GM18868 (cell line): ENCODE measurements around the gene PLCB2.
A peak's percentile ranks its signal among the peaks of the same experiment; 100 is the strongest.

Experiments
- ATAC-seq: cut with Tn5 transposase; IDR thresholded peaks from one replicate; pipeline ENCODE4 v1.9.1; 2021; ENCODE audit warnings: mild to moderate bottlenecking, moderate library complexity; ENCODE audit not compliant: unreplicated experiment

PLCB2 gene

DNA sequence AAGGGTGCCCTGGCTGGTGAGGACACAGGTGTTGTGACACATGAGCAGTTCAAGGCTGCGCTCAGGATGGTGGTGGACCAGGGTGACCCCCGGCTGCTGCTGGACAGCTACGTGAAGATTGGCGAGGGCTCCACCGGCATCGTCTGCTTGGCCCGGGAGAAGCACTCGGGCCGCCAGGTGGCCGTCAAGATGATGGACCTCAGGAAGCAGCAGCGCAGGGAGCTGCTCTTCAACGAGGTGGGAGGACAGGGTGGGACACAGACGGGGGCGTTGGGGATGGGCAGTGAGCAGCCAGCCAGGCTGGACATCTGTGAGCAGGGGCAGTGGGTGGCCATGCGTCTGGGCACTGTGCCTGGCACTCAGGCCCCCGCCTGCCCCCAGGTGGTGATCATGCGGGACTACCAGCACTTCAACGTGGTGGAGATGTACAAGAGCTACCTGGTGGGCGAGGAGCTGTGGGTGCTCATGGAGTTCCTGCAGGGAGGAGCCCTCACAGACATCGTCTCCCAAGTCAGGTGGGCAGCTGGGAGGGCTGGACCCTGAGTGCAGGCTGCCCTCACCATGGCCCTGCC, 35.2 kb downstream of the PLCB2 start:
- no peak for ATAC-seq

DNA sequence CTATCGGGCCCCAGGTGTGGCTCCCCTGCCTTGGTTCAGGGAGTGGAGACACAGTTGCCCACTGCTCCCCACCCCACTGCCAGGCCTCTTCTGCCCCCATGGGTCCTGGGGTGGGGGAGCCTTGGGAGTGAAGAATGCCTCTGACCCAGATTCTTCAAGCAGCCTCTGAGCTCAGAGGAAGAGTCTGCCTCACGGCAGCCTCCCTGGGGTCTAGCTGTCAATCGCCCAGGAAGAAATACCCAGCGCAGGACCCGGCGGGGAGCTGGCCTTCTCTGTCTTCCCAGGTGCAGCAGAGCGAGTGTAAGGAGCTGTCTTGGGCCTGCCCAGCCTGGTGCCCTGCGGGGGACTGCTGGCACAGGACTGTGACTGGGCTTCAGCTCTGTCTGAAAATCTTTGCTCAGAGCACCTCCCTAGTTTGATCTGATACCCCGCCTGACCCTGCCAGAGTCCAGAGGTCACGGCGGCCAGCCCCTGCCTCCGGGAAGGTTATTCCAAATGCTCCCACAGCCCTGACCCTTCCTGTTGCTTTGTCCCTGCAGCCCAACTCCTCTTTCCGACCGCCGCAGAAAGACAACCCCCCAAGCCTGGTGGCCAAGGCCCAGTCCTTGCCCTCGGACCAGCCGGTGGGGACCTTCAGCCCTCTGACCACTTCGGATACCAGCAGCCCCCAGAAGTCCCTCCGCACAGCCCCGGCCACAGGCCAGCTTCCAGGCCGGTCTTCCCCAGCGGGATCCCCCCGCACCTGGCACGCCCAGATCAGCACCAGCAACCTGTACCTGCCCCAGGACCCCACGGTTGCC, 35.9 kb downstream of the PLCB2 start:
- ATAC-seq: no peak

DNA sequence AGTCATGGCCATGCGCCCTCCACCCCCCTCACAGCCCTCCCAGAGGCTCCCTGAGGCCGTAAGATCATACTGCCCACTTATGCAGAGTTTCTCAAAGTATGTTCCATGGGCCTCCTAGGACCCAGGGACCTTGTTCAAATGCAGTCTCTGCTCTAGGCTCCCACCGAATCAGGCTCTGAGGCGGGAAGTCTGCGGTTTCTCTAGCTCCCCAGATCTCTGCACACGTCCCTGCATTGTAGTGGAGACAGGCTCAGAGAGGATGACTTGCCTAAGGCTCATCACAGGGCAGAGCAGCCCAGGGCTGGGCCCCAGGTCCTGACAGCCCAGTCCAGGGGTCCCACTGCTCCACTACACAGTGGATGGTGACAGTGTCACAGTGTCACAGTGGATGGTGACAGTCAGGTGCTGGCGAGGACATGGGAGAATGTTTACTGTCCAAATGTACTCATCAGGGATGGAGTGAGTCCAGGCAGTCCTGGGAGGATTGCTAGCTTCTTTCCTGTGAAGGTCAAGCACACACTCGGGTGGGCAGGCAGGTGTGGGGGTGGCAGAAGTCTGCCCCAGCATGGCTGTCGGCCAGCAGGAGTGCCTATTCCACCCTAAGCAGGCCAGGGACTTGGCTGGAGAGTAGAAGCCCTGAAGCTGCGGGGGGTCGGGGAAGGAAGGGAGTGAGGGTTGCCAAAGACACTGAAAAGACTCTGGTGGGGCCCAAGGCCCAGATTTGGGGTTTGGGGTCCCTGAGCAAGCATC, 37.3 kb downstream of the PLCB2 start:
- no peak for ATAC-seq

DNA sequence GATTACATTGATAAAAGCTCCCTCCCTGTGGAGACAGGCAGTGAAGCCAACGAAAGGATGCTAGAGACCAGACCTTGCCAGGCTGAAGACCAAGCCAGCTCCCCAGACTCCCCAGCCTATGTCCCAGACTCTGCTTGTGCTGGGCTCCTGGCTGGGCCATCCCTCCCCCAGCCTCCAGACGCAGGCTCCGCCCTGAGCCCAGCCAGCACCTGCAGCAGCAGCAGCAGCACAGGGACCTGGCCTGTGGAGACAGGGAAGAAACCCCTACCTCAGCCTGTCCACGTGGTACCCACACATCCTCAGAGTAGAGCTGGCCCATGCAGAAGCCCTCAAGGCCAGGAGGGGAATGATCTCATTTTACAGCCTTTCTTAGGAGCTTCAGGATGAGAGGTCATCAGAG, 38.1 kb downstream of the PLCB2 start:
- no peak for ATAC-seq

DNA sequence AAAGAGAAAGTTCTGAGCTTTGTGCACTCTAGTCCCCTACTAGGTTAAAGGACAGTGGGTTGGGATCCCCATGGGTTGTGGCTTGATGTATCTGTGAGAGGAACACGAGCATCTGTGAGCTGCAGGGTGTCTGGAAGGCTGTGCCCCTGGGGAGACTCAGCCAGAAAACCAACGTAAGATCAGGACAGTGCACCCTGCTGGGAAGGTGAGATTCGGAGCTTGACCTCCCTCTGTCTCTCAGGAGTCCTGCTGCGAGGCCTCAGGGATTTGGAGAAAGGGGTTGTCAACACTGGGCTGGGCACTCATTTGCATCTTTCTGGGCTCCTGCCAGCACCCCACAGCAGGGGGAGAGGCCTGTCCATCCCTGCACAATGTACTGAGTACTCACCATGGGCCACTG, 40.1 kb downstream of the PLCB2 start:
- ATAC-seq: no peak

DNA sequence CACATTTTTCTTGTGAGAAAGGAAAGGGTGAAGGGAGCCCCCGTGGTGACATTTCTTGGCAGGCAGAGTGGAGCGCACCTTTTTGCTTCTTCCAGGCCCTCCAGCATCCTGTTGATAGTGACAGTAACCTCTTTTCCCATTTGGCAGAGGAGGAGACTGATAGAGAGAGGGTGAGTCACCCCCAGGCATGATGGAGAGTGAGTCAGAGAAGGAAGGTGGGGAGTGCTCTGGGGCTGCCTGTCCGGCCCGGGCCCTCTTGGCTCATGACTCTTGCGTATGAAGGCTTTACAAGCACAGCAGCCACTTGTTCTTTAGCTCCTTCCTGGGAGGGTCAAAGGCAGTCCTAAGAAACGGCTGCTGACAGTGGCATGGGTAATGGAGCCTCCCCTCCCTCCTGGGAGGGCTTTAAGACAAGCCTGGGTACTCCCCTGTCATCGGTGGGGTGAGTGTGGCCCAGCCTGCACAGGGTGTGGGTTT, 40.9 kb downstream of the PLCB2 start:
- no peak for ATAC-seq

DNA sequence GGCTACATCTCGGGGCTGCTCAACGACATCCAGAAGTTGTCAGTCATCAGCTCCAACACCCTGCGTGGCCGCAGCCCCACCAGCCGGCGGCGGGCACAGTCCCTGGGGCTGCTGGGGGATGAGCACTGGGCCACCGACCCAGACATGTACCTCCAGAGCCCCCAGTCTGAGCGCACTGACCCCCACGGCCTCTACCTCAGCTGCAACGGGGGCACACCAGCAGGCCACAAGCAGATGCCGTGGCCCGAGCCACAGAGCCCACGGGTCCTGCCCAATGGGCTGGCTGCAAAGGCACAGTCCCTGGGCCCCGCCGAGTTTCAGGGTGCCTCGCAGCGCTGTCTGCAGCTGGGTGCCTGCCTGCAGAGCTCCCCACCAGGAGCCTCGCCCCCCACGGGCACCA, 41.9 kb downstream of the PLCB2 start:
- ATAC-seq: no peak

DNA sequence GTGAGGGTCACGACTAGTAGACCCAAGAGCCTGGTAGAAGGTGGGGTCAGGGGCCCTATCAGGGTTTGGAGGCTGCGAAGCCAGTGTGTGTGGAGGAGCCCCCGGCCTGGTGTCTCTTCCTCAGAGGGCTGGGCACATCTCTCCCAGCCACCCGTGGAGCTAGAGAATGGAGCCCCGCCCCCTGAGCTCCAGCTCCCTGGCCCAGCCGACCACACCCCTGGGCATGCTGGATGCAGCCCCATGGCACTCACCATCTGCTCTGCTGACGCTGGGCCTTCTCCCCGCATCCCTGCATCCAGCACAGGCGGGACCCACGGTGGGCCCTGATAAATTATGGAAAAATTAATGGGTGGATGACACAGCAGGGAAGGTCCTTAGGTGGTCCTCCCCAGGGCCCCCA, 42.4 kb downstream of the PLCB2 start:
- ATAC-seq: no peak

DNA sequence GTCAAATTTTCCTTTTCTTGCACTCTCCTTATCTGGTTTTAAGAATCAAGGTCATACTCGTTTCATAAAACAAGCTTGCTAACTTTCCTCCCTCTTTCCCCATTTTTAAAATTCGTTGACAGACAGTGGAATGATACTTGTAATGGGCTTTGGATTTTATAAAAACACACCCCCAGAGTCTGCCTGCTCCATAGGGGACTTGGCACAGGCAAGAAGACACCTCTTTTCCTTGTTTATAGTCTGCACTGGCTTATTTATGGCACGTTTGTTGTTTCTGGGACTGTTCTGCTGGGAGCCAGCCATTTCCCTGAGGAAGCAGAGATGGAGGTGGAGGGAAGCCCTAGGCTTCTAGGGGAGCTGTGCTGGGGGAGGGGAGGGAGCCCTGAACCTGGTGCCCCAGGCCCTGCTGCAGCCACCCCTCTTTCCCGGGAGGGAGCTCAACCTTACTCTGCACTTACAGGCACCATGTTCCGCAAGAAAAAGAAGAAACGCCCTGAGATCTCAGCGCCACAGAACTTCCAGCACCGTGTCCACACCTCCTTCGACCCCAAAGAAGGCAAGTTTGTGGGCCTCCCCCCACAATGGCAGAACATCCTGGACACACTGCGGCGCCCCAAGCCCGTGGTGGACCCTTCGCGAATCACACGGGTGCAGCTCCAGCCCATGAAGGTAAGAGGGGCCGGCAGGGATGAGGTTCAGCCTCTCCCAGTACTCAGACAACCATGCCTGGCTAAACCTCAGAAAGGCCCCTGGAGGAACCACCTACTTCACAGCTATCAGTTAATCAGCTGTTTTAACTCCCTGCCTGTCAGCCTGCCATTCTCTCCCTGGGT, 43.2 kb downstream of the PLCB2 start:
- ATAC-seq: no peak

DNA sequence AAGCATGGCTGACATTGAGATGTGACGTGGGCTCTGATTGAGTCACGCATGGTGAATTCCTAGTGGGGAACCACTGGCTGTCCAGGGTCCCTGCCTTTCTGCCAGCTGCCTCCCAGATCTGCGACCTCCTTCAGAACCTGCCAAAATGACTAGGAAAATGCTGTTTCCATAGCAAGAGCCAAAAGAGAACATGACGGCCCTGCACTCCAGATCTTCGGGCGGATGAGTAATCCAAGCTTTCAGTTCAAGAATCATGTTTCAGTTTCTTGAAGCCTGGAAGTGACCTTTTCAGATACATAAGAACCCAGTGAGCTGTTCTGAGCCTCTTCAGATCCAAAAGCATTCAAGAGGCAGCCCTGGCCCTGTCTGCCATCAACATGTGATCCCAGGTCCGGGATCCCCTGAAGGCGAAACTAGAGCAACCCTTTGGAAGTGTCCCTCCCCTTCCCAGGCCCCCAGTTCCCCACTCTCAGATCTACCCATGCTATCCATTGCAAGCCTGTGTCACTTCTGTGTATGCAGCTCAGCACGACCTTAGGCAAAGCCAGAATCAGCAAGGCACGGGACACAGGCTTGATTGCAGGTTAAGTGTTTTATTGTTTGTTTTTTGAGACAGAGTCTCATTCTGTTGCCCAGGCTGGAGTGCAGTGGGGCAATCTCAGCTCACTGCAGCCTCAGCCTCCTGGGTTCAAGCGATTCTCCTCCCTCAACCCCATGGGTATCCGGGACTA, 44.5 kb downstream of the PLCB2 start:
- ATAC-seq: no peak

DNA sequence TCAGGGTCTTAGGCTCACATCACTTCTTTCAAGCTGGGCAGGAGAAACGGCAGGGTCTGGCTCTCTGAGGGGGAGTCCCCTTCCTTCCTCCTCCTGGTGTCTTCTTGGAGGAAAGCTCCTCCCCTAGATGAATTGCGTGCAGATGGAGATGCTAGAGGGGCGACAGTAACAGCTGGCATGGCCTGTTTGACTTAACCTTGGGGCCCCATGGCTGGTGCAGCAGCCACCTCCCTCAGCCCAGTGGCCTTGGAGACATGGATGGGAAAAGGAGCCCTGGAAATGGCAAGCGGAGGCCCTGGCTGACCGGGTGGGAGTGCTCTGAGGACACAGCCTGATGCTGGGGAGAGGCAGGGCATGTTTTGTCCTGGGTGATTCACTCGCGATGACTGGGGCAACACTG, 48.7 kb downstream of the PLCB2 start:
- no peak for ATAC-seq

DNA sequence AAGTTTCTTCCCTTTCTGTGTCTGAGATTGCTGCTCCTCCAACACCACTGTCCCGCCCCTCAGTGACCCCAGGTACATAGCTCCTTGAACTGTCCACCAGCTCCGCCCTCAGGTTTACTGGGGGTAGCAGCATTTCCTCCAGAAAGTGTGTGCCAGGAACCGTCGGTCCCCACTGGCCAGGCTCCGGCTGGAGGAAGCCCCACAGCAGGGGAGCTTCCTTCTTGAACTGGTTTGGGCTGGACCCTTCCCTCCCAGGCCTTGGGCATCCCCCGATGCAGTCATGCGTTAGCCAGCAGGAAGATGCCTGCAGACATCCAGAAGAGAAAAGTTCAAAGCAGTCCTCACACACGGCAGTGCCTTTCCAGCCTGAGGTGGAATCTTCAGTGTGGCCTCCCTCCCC, 49.2 kb downstream of the PLCB2 start:
- no peak for ATAC-seq

DNA sequence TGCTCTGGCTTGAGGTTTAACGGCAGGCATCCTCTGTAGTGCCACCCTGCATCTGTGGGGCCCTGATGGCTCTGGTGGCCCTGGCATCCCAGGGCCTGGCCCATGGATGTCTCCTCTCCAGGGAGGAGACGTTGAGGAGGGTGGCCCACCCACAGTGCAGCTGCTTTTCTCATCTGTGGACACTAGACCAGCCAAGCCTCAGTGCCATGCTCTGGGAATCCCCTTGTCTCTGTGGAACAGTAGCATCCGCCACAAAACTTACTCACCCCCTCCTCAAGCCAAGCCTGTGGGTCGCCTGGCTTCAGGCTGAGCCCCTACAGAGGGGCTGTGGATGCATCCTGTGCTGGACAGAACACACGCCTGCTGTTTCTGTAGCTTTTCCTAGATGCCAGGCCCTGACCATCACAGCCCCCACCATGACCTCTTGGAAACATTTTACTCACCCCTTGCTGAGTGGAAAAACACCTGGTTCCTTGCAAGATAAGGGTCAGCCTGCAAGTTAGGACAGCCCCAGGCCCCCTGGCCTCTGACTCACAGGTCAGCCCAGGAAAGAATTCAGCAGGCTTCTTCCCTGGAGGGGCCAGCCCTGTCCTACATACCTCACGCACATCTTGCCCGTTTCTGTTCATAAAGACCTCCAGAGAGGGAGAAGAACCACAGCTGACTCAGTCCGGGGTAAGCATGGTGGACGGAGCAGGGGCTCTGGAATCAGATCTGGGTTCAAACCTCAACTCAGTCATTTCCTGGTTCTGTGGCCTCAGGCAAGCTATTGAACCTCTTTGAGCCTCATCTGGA, 49.9 kb downstream of the PLCB2 start:
- ATAC-seq: no peak

DNA sequence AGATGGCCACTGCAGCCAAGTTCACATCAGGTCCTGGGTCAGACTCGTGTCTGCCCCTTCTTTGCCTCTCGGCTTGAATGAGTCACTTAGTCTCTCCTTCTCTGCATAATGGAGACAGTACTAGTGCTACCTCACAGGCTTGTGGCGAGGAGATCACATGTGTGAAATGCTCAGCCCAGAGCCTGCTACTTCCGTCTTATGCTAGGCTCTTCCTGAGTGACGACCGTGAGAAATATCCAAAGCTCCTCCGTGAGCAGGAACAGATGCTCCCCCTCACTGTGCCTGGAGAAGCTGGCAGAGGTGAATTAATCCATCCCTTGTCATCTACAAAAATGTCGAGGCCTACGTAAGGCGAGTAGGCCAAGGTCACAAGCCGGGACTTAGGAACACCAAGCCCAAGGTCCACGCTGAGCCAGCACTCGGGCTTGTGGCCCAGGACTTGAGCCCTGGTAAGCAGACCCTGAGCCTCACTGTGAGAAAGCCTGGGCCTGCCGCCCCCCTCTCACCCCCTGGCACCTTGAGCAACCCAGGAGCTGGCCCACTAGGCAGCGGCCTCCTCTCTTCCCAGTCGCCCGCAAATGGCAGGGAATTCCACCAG, 51.0 kb downstream of the PLCB2 start:
- ATAC-seq: peak; percentile 56

DNA sequence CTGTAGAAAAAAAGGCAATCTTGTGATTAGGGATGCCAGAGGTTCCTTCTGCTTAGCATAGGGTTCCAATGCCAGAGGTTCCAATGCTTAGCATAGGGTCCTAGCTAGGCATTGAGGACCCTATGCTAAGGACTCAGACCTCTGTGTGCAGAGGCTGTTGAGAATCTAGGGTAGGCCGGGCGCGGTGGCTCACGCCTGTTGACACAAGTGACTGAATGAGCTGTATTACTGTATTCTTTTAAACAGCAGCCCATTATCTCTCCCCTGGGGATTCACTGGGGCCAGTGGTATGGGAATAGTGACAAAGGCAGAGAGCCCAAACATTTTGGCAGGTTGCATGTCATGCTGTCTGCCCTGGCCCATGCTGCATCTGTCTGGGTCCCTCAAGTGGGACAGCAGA, 52.7 kb downstream of the PLCB2 start:
- ATAC-seq: no peak

DNA sequence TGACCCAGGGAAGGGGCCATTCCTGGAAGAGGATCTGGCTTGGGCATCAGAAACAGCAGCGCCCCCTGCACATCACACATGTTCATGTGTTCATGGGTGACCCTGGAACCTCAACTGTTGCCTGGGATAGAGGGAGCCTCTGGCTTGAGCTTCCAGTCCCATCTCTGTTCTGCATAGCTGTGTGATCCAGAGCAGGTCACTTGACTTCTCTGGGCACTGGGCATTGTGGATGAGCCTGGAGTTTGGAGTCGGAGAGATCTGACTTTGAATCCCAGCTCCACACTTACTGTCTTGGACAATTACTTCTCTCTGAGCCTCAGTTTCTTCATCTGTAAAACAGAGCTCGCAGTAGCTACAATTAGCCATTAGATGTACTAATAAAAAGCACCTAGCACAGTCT, 53.3 kb downstream of the PLCB2 start:
- ATAC-seq: no peak

DNA sequence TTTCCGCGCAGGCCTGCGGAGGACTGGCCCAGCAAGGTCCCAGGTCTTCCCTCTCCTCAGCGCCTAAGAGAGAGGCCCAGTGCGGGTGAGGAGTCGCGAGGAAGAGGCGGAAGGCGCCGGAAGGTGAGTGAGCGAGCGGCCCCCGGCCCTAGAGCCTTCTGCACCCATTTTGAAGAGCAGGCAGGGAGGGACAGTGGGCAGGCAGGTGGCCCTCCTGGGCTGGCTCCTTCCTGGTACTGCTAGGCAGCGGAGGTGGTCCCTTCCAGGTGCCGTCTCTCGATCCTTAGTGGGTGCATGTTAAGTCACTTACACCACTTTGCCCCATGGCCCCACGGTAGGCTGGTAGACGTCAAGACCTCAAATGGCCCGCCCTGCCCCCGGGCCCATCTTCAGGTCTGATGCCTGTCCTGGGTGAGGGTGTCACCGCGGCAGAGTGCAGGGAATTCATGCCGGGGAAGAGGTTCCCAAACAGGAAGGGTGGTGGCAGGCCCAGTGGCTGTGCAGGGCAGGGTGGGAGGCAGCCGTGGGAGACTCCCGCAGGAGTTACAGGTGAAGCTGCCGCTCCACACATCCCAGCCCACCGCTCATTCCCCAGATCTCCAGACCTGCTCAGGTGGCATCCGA, 54.5 kb downstream of the PLCB2 start:
- no peak for ATAC-seq

DNA sequence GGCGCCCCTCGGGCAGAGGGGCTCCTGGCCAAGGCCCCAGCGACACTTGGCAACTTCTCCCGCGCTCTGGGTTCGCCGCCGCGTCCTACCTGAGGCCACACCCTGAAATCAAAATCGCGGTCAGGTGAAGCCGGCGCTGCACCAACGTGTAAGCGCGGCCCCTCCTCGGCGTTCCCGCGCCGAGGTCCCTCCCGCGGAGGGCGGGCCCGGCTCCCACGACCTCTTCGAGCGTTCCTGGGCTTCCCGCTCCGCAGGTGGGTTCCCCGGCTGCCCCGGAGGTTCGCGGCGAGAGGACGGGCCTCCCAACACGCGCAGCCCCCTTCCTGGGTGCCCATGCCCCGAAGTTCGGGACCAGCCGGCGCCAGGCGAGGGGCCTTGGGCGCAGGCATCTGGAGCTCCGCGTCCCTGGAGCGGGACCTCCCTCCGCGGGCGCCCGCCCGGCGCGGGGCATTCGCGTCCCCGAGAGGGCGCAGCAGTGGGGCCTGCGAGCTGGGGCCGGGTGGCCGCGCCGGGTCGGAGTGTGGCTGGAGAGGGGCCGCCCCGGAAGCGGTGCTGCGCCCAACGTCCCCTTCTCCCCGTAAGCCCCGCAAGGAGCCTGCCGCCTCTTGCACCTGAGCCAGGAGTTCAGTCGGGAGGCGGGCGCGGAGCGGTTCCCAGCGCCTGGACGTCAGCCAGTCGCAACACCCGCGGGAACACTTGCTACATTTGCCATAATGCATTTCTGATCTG, 55.1 kb downstream of the PLCB2 start:
- ATAC-seq: no peak
